ENCODE results near the gene ATP1A1.

ATP1A1 gene

GRCh38 chr1:116372191-116372590 is 853 bp upstream of the ATP1A1 start:
- no peak for DNase-seq (ENCODE audit: low spot score)
- no peak for TF ChIP-seq CTCF (IDR thresholded peaks at IDR 0.05; ENCODE audit: extremely low read depth, missing control alignments)

GRCh38 chr1:116373431-116374352 is 648 bp downstream of the ATP1A1 start:
- DNase-seq (ENCODE audit: low spot score) = peak; percentile 60

GRCh38 chr1:116374353-116375147 is 1.5 kb downstream of the ATP1A1 start:
- no peak for DNase-seq (ENCODE audit: low spot score)
- no peak for TF ChIP-seq CTCF (IDR thresholded peaks at IDR 0.05; ENCODE audit: extremely low read depth, missing control alignments)

More at GRCh38 chr1:116373431-116374352, 648 bp downstream of the ATP1A1 start:
- no peak for TF ChIP-seq CTCF (IDR thresholded peaks at IDR 0.05; ENCODE audit: extremely low read depth, missing control alignments)

GRCh38 chr1:116375148-116375886 is 2.3 kb downstream of the ATP1A1 start:
- TF ChIP-seq CTCF (IDR thresholded peaks at IDR 0.05; ENCODE audit: extremely low read depth, missing control alignments) = no peak
- DNase-seq (ENCODE audit: low spot score) = no peak

- TF ChIP-seq CTCF (IDR thresholded peaks at IDR 0.05; ENCODE audit: extremely low read depth, missing control alignments) = no peak
- DNase-seq (ENCODE audit: low spot score) = no peak
Measured at GRCh38 chr1:116375887-116376728, 3.1 kb downstream of the ATP1A1 start.

- no peak for DNase-seq (ENCODE audit: low spot score)
- no peak for TF ChIP-seq CTCF (IDR thresholded peaks at IDR 0.05; ENCODE audit: extremely low read depth, missing control alignments)
Measured at GRCh38 chr1:116376729-116377086, 3.7 kb downstream of the ATP1A1 start.
